ENCODE results near the gene WFDC6. TPM values are rescaled to one million over a fixed set of nuclear protein-coding genes. Genes with fewer than 3 reads are reported as not detected.
A peak's percentile ranks its signal among the peaks of the same experiment; 100 is the strongest.

The WFDC6 gene
- total RNA-seq, 1 experiment from 2014 or later: not detected

GRCh38 chr20:45508068-45508886 lies 31.0 kb downstream of the WFDC6 start:
- H3K36me3 ChIP-seq (ENCODE audit: control insufficient read depth, insufficient read depth, low read length): no peaks in the 10 kb centered on the region
- Mint-ChIP-seq H3K9me3 (ENCODE audit: unreplicated experiment) (peaks cover 9% of the 10 kb centered on the region), H3K4me1 (ENCODE audit: low read depth, unreplicated experiment) (no peaks in the 10 kb centered on the region), H3K4me3 (ENCODE audit: unreplicated experiment) (no peak overlapping the region), H3K36me3 (ENCODE audit: insufficient read depth, unreplicated experiment) (no peaks in the 10 kb centered on the region), H3K27ac (ENCODE audit: unreplicated experiment) (no peak overlapping the region), H3K27me3 (ENCODE audit: insufficient read depth, unreplicated experiment) (peaks cover 16% of the 10 kb centered on the region)
- H3K4me1 ChIP-seq: no peaks in the 10 kb centered on the region; the same call in 1 of the 2 replicates
- TF ChIP-seq, protein P1, sequence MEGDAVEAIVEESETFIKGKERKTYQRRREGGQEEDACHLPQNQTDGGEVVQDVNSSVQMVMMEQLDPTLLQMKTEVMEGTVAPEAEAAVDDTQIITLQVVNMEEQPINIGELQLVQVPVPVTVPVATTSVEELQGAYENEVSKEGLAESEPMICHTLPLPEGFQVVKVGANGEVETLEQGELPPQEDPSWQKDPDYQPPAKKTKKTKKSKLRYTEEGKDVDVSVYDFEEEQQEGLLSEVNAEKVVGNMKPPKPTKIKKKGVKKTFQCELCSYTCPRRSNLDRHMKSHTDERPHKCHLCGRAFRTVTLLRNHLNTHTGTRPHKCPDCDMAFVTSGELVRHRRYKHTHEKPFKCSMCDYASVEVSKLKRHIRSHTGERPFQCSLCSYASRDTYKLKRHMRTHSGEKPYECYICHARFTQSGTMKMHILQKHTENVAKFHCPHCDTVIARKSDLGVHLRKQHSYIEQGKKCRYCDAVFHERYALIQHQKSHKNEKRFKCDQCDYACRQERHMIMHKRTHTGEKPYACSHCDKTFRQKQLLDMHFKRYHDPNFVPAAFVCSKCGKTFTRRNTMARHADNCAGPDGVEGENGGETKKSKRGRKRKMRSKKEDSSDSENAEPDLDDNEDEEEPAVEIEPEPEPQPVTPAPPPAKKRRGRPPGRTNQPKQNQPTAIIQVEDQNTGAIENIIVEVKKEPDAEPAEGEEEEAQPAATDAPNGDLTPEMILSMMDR (IDR thresholded peaks at IDR 0.05; ENCODE audit: insufficient read depth in 1 of 2, low read depth in 1 of 2, low read length in 1 of 2, severe bottlenecking in 1 of 2, unreplicated experiment in 1 of 2): no peak
- DNase-seq: no peak
- no peaks in the 10 kb centered on the region for H3K27me3 ChIP-seq (replicated peaks; ENCODE audit: control insufficient read depth, insufficient read depth, low read length)
- CTCF ChIA-PET: no interaction called here
- intact Hi-C loops (cut with micrococcal nuclease; ENCODE audit: unreplicated experiment): no loop called here
- H3K9me3 ChIP-seq: peaks cover 8% of the 10 kb centered on the region
- POLR2A ChIA-PET: no interaction called here
- BruUV-seq (replicated peaks): no TSS peak
- H3K4me3 ChIP-seq (ENCODE audit: low read depth, low read length): no peak overlapping the region

- H3K9me3 ChIP-seq: peaks cover 8% of the 10 kb centered on the region
- DNase-seq: no peak
- no peaks in the 10 kb centered on the region for H3K4me1 Mint-ChIP-seq (ENCODE audit: low read depth, unreplicated experiment)
- no peak overlapping the region for H3K4me3 ChIP-seq (ENCODE audit: low read depth, low read length)
- H3K9me3 Mint-ChIP-seq (ENCODE audit: unreplicated experiment): peaks cover 6% of the 10 kb centered on the region
- H3K36me3 Mint-ChIP-seq (ENCODE audit: insufficient read depth, unreplicated experiment): no peaks in the 10 kb centered on the region
- H3K4me1 ChIP-seq: no peaks in the 10 kb centered on the region; the same call in 1 of the 2 replicates
- no peak overlapping the region for H3K27ac Mint-ChIP-seq (ENCODE audit: unreplicated experiment)
- TF ChIP-seq, protein P1 (IDR thresholded peaks at IDR 0.05; ENCODE audit: insufficient read depth in 1 of 2, low read depth in 1 of 2, low read length in 1 of 2, severe bottlenecking in 1 of 2, unreplicated experiment in 1 of 2): no peak
- intact Hi-C loops (cut with micrococcal nuclease; ENCODE audit: unreplicated experiment): no loop called here
- ChIA-PET POLR2A (no interaction called here), CTCF (interaction anchor here (0.6 kb wide), 1 partner anchor 206 kb away, joined by 9 read pairs; no protein-coding TSS in a partner anchor)
- BruUV-seq (replicated peaks): no TSS peak
- H3K4me3 Mint-ChIP-seq (ENCODE audit: unreplicated experiment): no peak overlapping the region
- peaks cover 16% of the 10 kb centered on the region for H3K27me3 Mint-ChIP-seq (ENCODE audit: insufficient read depth, unreplicated experiment)
- H3K36me3 ChIP-seq (ENCODE audit: control insufficient read depth, insufficient read depth, low read length): no peaks in the 10 kb centered on the region
- no peaks in the 10 kb centered on the region for H3K27me3 ChIP-seq (replicated peaks; ENCODE audit: control insufficient read depth, insufficient read depth, low read length)
These were observed 32.1 kb downstream of the WFDC6 start for GRCh38 chr20:45507011-45507820.

DNA sequence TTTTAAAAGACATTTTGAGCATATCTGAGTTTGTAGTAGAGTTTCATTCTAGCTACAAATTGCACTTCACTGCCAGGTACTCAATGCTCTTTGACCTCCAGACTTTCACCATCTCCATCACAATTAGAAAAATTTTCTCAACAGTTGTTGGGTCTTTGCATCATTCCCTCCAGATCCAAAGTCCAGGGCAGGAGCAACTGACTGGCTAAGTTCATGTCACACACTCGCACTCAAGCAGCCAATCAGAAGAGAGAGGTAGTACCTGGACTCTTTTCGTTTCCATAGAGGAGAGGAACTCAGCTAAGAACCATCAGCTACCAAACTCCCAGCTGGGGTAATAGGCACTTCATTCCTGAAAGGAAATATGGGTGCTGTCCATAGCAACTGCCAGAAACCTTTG lies 32.9 kb downstream of the WFDC6 start:
- H3K4me3 ChIP-seq (ENCODE audit: low read depth, low read length): no peak overlapping the region
- Mint-ChIP-seq H3K36me3 (ENCODE audit: insufficient read depth, unreplicated experiment) (no peaks in the 10 kb centered on the region), H3K27me3 (ENCODE audit: insufficient read depth, unreplicated experiment) (peaks cover 17% of the 10 kb centered on the region), H3K4me3 (ENCODE audit: unreplicated experiment) (no peak overlapping the region), H3K9me3 (ENCODE audit: unreplicated experiment) (no peaks in the 10 kb centered on the region), H3K4me1 (ENCODE audit: low read depth, unreplicated experiment) (no peaks in the 10 kb centered on the region), H3K27ac (ENCODE audit: unreplicated experiment) (no peak overlapping the region)
- H3K9me3 ChIP-seq: peaks cover 8% of the 10 kb centered on the region
- H3K27me3 ChIP-seq (replicated peaks; ENCODE audit: control insufficient read depth, insufficient read depth, low read length): no peaks in the 10 kb centered on the region; the same call in 1 of the 2 replicates
- ChIA-PET POLR2A (interaction anchor here (0.6 to 1.0 kb wide), 2 partner anchors 91 to 144 kb away, joined by 3 read pairs; no protein-coding TSS in a partner anchor), CTCF (interaction anchor here (0.6 to 0.7 kb wide), 2 partner anchors 206 to 209 kb away, joined by 3 to 9 read pairs; no protein-coding TSS in a partner anchor)
- peak in 1 of 2 experiments; percentile 58 for DNase-seq
- H3K4me1 ChIP-seq: no peaks in the 10 kb centered on the region; the same call in 1 of the 2 replicates
- TF ChIP-seq, protein P1 (IDR thresholded peaks at IDR 0.05; ENCODE audit: insufficient read depth in 1 of 2, low read depth in 1 of 2, low read length in 1 of 2, severe bottlenecking in 1 of 2, unreplicated experiment in 1 of 2): no peak
- intact Hi-C loops (cut with micrococcal nuclease; ENCODE audit: unreplicated experiment): no loop called here
- H3K36me3 ChIP-seq (ENCODE audit: control insufficient read depth, insufficient read depth, low read length): no peaks in the 10 kb centered on the region
- no TSS peak for BruUV-seq (replicated peaks)

Measured in Caco-2 (cell line).